NCI-H128 (cell line): ENCODE measurements around the gene RNF220.
"Not testable (repeated sequence)": the region's sequence is repeated elsewhere in the genome, so short reads cannot be mapped to it uniquely, and the experiment has no call there.

Source experiments
- DNase-seq: peaks from one replicate; lab custom pipeline; 2025; ENCODE audit not compliant: unreplicated experiment; lab: John Stamatoyannopoulos, UW

The RNF220 gene

GRCh38 chr1:44545961-44546360 is 140.9 kb downstream of the RNF220 start:
- no peak for DNase-seq

DNA sequence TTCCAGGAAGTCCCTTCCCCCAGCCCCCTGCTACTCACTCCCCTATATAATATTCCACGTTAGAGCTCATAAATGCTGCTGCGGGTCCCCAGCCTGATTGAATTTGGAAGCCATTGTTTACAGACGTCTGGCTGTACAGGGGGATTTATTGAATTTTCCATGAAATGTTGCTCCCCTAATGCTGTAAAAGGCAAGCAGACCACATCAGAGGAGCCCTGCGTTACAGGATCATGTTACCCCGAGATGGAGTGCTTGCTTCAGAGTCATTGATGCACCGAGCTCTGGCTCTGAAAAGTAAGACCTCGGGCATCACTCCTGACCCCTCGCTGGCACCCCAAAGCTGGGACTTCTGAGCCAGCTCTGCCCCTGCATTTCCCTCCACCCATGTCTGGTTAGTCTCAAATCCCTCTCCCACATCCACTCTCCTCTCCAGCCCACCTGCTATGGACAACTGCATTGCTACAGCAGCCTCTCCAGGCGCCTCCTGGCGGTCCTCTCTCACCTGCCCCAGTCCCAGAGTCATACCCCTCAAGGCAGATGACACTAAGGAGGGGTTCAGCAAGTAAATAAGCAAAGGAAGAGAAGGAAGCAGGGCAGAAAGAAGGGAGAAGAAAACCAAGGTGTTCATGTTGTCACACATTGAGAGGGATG is 141.5 kb downstream of the RNF220 start:
- no peak for DNase-seq

DNA sequence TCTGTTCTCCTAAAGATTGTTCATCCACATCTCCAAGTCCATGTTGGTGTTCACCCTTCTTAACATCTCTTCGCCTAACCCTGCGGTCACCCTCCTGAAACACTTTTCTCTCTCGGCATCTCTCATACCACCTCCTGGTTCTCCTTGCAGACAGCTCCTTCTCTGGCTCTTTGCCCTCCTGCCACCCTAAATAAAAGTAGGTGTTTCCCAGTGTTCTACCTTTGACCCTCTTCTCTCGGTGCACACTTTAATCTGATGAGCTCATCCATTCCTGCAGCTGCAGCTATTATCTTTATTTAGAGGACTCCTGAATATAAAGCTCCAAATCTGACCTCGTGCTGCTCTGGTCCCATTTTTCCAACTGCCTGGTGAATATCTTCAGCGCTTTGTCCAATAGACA is 142.3 kb downstream of the RNF220 start:
- no peak for DNase-seq

GRCh38 chr1:44547837-44548236 is 142.8 kb downstream of the RNF220 start:
- DNase-seq: no peak

DNA sequence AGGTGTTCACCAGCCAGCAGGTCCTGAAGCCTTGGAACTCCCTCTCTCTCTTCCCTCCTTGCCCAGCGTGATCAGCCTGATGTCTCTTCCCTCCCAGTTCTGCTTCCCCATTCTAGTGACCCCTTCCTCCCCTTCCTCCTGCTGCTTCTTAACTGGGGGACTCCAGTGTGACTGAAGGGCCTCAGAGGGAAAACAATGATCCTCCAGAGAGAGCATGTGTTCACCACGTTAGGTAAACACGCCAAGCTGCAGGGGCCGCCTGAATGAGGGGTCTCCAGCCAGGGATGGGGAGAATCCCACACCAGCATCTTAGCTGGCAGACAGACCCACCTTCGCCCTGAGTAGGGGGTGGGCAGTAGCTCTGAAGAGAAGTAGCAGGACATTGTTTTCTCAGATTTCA is 144.5 kb downstream of the RNF220 start:
- no peak for DNase-seq

DNA sequence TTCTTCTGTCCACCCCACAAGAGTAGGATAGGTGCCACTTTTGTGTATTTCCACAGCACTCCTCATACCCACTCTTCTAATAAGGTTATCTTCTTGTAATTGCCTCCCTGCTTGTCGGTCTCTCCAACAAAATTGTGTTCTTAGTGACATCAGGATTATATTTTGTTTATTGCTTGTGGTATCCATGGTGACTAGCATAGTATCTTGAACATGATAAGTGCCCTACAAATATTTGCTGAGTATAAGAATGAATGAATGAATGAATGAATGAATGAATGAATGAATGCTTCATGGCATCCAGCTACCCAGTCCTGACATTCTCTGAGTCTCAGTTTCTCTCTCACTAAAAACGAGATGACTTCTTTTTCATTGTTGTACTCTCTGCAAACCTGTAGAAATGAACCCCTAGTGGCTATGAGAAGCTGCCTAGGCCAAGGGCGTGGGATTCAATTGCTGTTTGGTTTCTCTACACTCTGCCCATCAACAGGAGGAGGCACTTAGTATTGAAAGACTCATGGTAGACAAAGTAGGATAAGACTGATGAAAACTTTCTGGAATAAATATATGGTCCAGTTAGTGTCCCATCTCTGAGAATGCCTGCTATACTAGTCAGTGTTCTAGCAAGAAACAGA is 148.2 kb downstream of the RNF220 start:
- DNase-seq: no peak

- DNase-seq: no peak
Observed at GRCh38 chr1:44553771-44554170, 148.7 kb downstream of the RNF220 start.

- DNase-seq: no peak
Observed at GRCh38 chr1:44554706-44555105, 149.7 kb downstream of the RNF220 start.

DNA sequence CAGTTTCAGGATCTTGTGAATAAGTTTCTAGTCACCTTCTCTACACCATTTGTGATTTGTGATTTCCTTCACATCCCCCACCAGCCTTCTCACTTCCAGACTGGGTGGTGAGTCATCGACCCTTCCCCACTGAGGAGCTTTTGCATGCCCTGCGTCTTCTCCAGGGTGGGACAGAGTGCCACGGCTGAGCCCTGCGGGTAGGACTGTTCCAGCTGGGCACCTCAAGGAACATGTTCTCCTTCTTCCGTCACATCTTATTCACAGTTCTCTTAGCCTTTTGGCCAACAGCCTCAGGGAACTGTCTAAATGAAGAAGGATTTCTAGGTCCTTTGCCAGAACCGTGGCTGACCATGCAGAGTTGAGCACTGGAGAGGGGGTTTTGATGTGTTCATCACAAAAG is 152.7 kb downstream of the RNF220 start:
- no peak for DNase-seq

GRCh38 chr1:44558883-44559282 is 153.8 kb downstream of the RNF220 start:
- no peak for DNase-seq

GRCh38 chr1:44559330-44559729 is 154.3 kb downstream of the RNF220 start:
- no peak for DNase-seq

DNA sequence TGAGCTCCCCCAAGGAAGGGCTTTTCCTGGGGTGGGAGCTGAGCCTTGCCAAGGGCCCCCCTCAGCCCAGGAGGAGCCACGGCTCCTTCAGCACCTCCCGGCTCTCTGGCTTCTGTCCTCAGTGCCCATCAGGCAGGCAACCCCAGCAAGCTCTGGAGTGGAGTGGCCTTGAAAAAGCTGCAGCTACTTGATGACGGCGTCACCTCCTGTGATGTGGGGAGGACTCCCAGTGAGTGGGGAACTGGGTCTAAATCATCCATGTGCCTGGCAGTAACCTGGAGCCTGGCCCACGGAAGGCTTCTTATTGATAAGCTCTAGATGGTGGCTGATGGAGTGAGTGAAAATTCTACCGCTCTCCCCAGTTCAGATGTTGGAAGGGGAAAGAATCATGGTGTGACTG is 154.9 kb downstream of the RNF220 start:
- no peak for DNase-seq

GRCh38 chr1:44560696-44561095 is 155.6 kb downstream of the RNF220 start:
- DNase-seq: not testable (repeated sequence)

DNA sequence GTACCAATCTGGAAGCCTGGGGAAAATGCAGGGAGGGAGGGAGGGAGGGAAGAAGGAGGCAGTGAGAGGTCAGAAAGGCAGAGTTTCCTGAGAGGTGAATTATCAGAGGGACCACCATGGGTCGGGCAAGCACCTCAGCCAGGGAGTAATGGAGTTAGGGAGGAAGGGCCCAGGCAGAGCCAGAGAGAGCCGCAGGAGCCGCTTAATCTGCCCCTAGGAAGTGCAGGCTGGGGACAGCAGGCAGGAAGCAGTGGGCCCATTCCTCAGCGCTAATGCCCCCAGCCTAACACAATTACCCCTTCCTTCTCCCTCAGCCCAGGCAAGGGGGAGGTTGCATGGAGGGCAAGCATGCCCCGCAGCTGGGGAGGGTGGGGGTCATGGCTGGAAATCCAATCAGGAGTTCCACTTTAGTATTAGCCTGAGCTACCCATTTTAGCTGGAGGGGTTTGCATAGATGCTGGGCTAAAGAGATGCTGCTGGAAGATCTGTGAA is 160.2 kb downstream of the RNF220 start:
- DNase-seq: no peak

DNA sequence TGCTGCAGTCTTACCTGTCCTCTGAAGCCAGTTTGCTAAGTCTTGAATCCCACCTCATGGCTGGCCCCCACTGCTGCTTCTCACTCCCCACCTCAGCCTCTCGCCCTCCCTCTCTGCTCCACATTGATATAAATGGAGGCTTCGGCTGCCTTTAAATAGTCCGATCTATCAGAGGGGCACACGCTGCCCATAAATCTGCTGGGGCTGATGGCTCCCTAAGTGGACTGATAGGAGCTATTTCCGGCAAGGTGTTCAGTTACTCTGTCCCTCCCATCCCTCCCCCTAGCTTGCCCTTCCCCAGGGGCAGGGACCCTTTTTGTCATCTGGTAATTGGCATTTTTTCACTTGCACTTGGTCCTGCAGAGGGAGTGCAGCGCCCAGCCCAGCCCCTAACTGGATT is 160.8 kb downstream of the RNF220 start:
- DNase-seq: no peak

GRCh38 chr1:44566281-44567046 is 161.4 kb downstream of the RNF220 start:
- DNase-seq: no peak

DNA sequence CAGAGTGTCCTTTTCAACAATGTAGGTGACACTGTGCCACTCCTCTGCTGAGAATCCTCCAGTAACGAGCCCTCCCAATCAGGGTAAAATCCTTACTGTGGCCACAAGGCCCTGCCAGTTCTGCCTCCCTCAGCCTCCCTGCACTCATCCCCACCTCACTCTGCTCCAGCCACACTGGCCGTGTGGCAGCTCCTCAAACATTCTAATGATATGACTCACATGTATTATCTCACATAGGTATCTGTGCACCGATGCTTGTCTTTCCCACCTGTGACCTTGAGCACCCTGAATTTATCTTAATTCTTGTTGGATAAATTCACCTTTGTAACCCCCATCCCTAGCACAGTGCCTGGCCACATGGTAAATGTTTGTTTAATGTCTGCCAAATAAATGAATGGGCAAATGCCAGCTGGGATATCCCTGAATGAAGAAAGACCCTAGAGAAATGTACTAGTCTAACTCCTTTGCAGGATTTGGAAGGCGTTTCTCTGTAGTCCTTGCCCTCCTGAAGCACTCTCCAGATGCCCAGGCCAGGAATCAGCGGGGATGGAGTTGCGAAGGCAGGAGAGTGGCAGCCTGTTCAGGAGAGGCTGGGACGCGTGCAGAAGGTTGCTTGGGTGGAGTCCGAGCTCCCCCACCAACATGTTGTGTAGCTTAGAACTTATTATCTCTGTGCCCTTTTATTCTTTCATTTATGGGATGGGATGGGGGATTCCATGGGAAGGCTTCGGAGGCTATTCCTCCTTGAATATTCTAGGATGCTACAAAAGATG is 163.3 kb downstream of the RNF220 start:
- DNase-seq: no peak

DNA sequence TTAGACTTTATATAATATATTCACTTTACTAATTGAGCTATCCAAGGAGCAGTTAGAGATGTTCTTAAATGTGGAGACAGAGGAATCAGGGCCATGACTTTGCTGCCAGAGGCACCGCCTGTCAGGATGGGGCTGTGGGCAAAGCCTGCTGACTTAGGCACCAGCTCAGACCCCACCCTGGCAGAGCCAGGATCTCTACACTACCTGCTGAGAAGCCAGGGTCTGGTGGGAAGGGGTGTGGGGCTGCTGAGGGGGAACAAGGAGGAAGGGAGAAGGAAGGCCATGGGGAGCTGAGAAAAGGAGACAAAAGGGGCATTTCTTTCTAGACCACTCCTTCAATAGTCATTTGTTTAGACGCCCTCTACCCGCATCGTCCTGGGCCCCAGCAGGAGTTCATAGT is 164.4 kb downstream of the RNF220 start:
- no peak for DNase-seq

DNA sequence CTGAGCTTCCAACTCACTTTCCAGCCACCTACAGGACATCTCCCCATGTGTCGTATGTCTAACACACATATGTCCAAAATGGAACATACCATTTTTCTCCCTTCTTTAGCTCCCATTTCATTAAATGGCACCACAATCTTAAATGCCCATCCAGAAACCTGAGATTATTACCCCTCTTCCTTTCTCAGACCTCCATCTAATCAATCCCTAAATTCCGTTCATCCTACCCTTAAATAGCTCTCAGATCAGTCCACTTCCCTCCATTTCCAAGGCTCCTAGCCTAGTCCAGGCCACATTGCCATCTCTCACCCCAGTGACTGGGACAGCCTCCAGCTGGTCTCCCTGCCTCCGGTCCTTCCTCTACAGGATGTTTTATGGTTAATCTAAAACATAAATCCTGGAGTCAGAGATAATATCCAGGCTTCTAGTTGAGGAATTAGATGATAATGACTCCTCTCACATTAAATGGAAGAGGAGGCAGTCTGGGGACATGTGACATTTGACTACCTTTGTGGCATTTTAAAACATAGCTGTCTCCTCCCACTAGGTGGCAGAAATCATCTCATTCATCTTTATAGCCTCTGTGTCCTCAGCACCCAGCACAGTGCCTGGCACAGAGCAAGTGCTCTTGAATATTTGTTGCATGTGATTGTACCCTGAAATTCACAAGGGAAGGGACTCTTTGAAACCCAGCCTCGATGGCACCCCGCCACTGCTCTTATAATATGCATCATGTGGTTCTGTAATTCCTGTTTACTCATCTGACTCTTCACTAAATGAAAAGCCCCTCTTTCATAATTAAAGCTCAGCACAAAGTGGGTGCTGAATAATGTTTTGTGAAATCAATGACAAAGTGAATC is 166.9 kb downstream of the RNF220 start:
- no peak for DNase-seq

GRCh38 chr1:44572572-44572879 is 167.5 kb downstream of the RNF220 start:
- DNase-seq: no peak

GRCh38 chr1:44575396-44575795 is 170.3 kb downstream of the RNF220 start:
- no peak for DNase-seq
